ENCODE results near the gene ALG12.

Gene ALG12

DNA sequence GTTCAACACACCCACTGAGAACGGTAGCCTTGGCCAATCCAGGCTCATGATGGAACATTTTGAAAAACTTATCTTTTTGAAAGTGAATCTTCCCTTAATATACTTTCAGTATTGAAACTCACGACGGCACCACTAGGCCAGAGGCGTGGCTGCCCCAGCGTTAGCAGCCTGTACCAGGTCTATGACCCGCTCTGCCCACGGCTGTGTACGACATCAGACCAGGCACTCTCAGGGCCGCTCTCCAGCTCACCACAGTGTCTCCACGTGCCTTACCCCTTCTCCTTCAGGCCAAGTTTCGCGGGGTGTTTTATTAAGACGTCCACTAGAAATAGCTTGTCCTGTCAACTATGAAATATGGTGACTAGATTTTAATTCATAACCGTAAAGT, 31.2 kb downstream of the ALG12 start:
- DNase-seq (ENCODE audit: low read depth) = no peak

DNA sequence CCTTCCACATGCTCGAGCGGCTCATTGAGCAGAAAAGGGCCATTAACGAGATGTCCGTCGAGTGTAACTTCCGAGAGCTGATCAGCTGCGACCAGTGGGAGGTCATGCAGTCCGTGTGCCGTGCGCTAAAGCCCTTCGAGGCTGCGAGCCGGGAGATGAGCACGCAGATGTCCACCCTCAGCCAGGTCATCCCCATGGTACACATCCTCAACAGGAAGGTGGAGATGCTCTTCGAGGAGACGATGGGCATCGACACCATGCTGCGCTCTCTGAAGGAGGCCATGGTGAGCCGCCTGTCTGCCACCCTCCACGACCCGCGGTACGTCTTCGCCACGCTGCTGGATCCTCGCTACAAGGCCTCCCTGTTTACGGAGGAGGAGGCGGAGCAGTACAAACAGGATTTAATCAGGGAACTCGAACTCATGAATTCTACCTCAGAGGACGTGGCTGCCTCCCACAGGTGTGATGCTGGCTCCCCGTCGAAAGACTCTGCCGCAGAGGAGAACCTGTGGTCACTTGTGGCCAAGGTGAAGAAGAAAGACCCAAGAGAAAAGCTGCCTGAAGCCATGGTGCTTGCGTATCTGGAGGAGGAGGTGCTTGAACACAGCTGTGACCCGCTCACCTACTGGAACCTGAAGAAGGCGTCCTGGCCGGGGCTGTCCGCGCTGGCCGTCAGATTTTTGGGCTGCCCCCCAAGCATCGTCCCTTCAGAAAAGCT, 31.7 kb downstream of the ALG12 start:
- no peak for DNase-seq (ENCODE audit: low read depth)

DNA sequence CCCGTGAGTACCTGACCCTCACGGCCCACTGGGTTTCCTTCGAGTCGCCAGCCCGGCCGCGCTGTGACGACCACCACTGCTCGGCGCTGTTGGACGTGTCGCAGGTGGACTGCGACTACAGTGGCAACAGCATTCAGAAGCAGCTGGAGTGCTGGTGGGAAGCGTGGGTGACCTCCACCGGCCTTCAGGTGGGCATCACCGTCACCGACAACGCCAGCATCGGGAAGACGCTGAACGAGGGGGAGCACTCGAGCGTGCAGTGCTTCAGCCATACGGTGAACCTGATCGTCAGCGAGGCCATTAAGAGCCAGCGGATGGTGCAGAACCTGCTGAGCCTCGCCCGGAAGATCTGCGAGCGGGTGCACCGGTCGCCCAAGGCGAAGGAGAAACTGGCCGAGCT, 32.4 kb downstream of the ALG12 start:
- DNase-seq (ENCODE audit: low read depth) = no peak

DNA sequence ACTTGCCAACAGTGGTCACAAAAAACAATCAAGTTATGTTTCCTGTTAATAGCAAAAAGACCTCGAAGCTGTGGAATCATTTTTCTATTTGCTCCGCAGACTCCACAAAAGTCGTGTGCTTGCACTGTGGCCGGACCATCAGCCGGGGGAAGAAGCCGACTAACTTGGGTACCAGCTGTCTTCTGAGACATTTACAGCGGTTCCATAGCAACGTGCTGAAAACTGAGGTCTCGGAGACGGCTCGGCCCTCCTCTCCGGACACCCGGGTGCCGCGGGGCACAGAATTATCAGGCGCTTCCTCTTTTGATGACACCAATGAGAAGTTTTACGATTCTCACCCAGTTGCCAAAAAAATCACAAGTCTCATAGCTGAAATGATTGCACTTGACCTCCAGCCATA, 33.0 kb downstream of the ALG12 start:
- DNase-seq (ENCODE audit: low read depth) = no peak

DNA sequence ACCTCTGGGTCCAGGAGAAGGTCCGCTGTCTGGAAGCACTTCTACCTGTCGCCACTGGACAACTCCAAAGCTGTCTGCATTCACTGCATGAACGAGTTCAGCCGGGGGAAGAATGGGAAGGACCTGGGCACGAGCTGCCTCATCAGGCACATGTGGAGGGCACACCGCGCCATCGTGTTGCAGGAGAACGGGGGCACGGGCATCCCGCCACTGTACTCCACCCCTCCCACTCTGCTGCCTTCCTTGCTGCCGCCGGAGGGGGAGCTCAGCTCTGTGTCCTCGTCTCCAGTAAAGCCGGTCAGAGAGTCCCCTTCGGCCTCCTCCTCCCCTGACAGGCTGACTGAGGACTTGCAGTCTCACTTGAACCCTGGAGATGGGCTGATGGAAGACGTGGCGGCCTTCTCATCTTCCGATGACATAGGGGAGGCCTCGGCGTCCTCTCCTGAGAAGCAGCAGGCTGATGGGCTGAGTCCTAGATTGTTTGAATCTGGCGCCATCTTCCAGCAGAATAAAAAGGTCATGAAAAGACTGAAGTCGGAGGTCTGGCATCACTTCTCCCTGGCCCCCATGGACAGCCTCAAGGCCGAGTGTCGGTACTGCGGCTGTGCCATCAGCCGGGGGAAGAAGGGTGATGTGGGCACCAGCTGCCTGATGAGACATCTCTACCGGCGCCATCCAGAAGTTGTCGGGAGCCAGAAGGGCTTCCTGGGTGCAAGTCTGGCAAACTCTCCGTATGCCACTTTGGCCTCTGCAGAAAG, 33.6 kb downstream of the ALG12 start:
- DNase-seq (ENCODE audit: low read depth) = no peak

DNA sequence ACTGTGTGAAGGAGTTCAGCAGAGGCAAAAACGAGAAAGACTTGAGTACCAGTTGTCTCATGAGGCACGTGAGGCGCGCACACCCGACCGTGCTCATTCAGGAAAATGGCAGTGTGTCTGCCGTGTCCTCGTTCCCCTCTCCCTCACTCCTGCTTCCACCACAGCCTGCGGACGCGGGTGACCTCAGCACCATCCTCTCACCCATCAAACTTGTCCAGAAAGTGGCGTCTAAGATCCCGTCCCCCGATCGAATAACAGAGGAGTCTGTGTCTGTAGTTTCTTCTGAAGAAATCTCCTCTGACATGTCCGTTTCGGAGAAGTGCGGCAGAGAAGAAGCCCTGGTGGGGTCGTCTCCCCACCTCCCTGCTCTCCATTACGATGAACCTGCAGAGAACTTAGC, 34.2 kb downstream of the ALG12 start:
- DNase-seq (ENCODE audit: low read depth) = no peak

DNA sequence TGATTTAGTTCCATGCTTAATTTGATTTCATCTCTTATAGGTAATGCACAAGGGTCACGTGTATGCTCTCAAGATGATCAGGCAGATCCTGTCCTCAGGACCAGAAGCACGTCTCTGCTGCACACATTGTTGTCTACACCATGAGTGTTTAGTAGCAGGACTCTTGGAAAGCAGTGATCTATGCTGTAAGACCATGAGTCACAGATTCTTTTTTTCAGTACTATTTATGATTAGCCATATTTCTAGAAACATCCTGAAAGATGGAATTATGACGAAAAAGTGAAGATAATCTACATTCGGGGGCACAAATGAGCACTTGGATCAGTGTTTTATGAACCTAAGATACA, 35.0 kb downstream of the ALG12 start:
- DNase-seq (ENCODE audit: low read depth) = peak; percentile 10

DNA sequence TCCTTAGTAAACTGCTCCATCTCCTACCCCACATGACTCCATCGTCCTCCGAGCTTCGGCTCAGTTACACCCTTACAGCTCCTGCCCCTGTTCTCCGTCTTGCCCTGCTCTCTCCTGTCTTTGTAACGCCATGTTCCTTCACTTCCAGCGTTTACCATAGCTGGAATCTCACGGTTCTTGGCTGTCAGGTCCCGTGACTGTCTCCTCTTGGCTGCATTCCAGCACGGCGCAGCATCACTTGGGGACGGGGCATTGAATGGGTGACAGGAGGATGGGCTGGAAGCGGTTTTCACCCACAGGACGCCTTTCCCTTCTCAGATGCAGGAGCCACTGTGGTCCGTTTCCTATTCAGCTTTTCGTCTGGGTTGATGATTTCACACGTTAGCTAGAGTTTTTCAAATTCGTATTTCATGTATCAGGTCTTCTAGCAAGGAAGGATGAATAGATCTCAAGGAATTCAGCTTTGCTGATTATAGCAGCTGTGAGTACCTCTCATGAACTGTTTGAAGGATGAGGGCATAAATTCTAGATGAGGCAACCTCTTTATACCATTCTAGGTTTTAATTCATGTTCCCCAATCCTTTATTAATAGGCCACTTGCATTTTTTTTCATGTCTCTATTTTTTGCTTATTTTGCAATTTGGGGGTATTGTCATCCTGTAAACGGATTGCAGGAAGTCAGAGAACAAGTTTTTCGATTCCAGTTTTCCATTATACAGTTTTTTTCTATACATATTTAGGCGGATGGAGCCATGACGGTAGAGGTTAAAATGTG, 35.5 kb downstream of the ALG12 start:
- peak; percentile 14 for DNase-seq (ENCODE audit: low read depth)

DNA sequence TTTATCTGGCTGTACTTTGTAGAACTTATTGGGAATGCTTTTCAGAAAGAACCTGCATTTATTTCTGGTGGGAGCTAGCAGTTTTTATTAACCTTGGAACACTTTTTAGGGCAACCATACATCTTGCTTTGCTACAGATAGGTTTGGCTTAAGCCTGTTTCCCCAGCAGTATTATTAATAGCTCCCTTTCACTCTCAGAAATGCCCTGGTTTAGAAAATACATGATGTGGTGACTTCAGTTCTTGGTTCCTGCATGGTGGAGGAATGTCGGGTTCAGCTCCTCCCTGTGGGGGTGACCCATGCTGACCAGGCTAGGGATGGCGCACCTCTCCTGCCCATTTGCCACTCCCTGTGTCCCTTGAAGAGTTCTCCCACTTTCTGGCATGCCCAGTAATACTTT, 36.4 kb downstream of the ALG12 start:
- no peak for DNase-seq (ENCODE audit: low read depth)

DNA sequence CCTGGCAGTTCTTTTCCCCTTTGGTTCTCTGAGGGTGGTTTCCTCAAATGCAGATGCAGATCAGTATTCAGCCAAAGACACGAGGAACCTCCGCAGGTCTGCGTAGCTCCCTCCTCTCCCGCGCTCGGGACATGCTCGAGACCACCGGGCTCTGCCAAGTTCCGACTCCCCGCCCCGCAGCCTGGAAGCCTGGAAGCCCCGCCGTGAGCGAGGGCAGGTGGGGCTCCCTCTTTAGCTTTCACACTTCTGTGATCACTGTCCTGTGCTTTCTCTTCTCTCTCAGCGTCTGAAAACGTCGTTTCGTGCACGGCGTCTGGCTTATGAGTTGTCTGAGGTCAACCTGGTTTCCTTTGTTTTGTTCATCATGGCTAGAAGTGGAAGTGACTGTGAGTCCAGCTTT, 38.0 kb downstream of the ALG12 start:
- DNase-seq (ENCODE audit: low read depth) = no peak

DNA sequence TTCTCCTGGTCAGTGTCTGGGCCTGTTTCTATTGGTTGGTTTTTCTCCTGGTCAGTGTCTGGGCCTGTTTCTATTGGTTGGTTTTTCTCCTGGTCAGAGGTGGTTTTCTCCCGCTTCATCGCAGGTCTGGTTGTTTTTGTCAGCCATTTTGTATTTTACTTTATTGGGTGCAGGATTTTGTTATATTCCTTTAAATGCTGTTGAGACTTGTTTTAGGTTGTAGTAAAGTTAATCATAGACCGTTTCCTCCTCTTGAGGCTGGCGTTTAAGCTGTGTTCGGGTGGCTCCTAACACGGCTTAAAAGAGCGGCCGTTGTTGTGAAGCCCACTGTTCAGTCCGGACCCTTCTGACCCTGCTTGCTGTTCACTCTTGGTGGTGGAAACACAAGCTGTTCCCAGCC, 38.4 kb downstream of the ALG12 start:
- no peak for DNase-seq (ENCODE audit: low read depth)

DNA sequence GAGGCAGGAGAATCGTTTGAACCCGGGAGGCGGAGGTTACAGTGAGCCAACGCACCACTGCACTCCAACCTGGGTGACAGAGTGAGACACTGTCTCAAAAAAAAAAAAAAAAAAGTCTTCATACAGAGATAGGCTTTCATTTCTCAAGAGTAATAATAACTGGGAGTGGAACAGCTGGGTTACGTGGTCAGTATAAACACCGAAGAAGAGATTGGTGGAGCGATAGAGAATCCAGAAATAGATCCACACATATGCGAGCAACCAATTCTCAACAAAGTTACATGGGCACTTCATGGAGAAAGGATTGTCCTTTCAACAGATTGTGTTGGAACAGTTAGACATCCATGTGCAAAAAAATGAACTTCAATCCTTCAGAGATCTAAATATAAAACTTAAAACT, 40.0 kb downstream of the ALG12 start:
- DNase-seq (ENCODE audit: low read depth) = no peak

DNA sequence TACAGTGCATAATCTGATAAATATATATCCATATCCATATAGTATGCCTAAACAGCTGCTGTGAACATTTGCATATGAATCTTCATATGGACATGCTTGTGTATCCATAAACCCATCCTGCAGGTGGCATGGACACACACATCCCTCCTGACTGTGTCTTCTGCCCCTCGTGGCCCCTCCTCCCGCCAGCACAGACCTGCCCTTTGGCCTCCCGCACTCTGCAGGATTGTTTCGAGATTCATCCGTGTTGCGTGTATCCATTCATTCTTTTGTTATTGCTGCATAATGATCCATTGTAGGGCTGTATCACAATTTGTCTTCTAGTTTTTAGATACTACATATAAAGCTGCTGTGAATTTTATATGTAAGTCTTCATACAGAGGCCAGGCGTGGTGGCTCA, 40.6 kb downstream of the ALG12 start:
- DNase-seq (ENCODE audit: low read depth) = no peak

DNA sequence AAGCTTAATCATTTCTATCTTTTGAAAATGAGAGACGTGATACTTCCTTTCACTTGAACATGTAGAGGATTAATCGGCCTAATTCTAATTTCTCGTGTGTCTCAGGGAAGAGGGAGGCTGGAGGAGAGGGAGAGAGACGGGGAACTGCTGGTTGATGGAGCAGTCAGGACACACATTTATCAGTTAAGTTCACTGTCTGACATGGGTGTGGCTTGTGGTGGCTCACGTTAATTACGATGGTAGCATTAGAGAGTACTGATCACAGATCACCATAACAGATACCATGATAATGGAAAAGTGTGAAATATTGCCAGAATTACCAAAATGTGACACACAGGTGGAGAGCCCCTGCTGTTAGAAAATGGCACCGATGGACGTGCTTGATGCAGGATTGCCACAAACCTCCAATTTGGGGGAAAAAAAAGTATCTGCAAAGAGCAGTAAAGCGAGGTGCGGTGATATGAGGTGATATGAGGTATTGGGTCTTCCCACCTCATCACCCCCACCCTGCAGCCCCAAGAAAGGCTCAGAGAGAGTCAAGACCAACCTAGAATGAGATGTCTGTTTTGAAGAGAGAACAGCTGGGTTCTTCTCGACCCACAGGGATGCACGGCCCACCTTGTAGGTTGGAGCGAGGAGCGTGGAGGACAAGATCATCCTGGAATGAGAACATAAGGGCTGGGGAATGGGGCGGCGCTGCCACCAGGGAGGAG, 44.9 kb downstream of the ALG12 start:
- no peak for DNase-seq (ENCODE audit: low read depth)

DNA sequence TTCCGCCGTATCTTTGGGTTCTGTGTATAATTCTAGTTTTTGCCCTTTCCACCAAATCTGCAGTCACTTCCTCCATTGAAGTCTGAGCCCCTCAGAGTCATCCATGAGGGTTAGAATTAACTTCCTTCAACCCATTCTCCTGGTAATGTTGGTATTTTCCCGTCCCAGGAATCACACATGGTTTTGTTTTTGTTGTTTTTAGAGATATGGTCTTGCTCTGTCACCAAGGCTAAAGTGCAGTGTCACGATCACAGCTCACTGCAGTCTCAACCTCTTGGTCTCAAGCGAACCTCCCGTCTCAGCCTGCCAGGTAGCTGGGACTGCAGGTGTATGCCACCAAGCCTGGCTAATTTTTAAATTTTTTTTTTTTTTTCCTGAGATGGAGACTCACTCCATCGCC, 45.9 kb downstream of the ALG12 start:
- no peak for DNase-seq (ENCODE audit: low read depth)

DNA sequence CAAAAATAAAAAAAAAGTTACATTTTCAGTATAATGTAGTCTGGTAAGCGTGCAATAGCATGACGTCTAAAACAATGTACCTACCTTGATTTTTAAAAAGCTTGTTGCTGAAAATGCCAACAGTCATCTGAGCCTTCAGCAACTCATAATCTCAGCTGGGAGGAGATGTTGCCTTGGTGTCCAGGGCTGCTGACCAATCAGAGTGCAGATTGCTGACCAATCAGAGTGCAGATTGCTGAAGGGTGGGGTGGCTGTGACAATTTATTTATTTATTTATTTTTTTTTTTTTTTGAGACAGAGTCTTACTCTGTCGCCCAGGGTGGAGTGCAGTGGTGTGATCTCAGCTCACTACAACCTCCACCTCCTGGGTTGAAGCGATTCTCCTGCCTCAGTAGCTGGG, 46.8 kb downstream of the ALG12 start:
- no peak for DNase-seq (ENCODE audit: low read depth)

DNA sequence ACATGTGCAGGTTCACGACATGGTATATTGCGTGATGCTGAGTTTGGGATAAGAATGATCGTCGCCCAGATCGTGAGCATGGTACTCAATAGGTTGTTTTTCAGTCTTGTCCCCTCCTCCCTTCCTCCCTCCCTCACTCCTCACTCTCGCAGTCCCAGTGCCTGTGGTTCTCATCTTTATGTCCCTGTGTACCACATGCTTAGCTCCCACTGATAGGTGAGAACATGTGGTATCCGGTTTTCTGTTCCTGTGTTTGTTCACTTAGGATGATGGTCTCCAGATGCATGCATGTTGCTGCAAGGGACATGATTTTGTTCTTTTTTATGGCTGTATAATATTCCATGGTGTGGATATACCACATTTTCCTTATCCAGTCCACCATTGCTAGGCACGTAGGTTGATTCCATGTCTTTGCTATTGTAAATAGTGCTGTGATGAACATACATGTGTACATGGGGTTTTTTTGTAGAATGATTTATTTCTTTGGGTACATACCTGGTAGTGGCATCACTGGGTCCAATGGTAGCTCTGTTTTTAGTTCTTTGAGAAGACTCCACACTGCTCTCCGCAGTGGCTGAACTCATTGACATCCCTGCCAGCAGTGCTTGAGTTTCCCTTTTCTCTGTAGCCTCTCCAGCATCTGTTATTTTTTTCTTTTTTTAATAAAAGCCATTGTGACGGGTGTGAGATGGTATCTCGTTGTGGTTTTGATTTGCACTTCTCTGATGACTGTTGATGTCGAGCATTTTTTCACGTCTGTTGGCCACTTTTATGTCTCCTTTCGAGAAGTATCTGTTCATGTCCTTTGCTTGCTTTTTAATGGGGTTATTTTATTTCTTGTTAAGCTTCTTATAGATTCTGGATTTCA, 48.2 kb downstream of the ALG12 start:
- no peak for DNase-seq (ENCODE audit: low read depth)

DNA sequence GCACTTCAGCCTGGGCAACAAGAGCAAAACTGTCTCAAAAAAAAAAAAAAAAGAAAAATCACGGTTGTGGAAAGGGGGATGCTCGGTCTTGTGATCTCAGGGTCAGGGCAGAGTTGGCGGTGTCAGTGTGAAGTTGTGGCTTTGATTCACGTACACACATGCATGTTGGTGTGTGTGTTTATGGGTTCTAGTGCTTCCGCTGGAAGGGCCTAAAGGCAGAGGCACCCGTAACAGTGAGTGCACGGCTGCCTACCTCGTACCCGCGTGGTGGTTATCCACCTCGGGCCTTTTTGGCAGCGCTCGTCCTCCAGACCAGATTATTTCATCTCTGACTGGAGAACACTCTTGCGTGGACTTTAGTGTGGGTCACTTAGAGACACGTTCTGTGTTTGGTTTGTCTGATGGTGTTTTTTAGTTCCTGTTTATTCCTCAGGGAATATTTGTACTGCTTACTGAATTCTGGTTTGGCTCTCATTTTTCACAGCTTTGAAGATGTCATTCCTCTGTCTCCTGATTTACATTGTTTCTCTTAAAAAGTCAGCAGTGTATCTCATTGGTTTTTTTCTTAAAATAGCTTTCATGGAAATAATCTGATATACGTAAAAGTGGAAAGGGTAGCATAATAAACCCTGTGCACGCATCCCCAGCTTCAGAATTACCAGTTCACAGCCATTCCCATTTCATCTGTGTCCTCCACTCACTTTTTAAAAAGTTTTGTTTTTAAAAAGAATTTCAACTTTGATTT, 49.0 kb downstream of the ALG12 start:
- DNase-seq (ENCODE audit: low read depth) = no peak

DNA sequence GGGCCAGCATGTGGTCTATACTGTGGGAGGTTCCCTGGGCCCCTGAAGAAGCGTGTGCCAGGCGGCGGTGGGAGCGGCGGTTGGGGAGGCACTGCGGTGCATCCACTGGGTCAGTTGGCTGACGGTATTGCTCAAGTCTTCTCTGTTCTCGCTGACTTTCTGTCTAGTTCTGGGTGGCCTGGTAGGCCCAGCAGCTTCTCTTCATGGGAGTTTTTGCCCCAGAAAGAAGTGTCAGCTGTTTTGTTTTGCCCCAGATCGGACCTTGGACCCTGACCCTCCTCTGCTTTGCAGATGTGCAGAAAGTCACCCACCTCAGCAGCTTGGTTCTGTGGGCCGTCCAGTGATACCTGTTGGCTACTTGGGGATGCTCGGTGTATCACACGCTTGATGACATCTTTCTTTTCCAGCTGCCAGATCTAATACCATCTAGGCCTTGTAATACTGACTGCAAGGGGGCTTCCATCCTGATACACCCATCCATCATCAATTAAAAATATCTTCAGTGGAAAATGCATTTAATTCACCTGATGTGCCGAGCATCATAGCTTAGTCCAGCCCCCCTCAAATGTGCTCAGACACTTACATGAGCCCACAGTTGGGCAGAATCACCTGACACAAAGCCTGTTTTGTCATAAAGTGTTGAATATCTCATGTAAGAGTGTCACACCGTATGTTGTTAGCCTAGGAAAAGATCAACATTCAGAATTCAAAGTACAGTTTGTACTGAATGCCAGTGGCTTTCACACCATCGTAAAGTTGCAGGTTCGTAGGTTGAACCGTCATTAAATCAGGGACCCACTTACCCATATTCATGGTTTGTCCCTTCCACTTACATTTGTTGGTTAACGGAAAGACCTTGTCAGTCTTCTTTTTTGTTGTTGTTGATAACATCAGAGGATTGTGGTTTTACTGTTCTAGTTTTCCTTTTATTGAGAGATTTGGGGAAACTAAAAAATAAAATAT, 50.7 kb downstream of the ALG12 start:
- no peak for DNase-seq (ENCODE audit: low read depth)

DNA sequence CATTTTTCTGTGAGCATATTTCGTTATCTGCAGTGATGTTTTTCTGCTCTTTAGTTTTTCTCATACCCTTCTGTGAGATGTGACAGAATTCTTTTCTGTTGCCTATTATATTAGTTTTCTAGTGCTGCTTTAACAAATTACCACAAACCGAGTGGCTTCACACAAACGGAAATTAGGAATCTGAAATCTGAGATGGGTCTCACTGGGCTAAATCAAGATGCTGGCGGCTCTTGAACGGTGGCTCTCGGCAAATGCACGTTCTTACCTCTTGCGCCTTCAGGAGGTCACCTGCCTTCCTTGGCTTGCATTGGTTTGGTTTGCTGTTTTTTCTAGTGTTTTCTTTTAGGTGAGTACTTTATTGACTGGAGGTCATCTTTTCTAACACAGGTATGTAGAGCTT, 51.6 kb downstream of the ALG12 start:
- no peak for DNase-seq (ENCODE audit: low read depth)
